NCI-H2029 (cell line): ENCODE measurements around the gene KLRC1.
"Not testable (repeated sequence)": the region's sequence is repeated elsewhere in the genome, so short reads cannot be mapped to it uniquely, and the experiment has no call there.

Source experiments
- DNase-seq: peaks from one replicate; lab custom pipeline; 2025; lab: John Stamatoyannopoulos, UW

KLRC1 gene

GRCh38 chr12:10453156-10453555, at the start of gene KLRC1:
TSS of gene KLRC1 (minus strand) at chr12:10453377. CDS start at chr12:10451156, 2,221 bp downstream.
- DNase-seq: no peak

DNA sequence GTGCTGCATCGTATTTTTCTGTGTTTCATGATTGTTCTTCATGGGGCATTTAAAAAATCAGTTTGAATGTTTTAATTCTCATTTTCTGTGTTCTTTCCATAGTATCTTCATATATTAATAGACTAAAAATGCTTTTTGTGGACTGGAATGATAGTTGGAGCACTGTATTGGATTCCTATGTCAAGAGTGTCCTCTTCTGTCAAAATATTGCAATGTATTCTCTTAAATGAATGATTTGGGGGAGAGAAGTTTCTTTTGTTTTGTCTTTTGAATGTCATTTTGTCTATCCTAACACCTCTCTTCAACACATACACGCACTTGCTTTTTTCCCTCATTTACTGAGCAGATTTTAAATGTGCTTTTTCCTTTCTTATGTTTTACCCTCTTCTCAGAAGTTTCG, 47.9 kb upstream of the KLRC1 start:
- DNase-seq: no peak

GRCh38 chr12:10498042-10498441, 44.9 kb upstream of the KLRC1 start:
- DNase-seq: no peak

DNA sequence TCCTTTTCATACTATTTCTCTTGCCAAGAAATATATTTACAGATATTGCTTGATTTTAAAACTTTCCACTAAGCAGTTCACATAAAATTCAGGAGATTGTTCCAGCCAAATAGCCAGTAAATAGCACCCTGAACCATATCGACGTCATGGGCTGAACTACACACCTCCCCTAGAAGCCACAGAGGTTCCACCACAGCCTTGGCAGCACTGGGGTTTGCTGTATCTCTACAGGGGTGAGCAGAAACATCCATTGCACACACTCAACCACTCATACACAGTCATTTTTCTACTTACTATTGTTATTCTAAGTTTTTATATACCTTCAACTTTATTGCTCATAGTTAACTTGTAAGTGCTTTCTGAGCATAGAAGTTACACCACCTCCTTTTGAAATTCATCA, 44.4 kb upstream of the KLRC1 start:
- no peak for DNase-seq

DNA sequence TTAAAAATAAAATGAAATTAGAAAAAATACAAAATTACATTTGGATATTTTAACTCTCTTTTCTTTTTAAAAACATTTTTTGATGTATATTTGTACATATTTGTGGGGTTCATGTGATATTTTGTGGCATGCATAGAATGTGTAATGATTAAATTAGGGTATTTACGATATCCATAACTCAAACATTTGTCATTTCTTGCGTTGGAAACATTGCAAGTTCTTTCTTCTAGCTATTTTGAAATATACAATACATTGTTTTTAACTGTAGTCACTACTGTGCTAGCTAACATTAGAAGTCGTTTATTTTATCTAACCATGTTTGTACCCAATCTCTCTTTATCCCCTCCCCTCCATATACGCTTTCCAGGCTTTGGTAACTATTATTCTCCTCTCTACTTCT, 38.6 kb upstream of the KLRC1 start:
- DNase-seq: no peak

DNA sequence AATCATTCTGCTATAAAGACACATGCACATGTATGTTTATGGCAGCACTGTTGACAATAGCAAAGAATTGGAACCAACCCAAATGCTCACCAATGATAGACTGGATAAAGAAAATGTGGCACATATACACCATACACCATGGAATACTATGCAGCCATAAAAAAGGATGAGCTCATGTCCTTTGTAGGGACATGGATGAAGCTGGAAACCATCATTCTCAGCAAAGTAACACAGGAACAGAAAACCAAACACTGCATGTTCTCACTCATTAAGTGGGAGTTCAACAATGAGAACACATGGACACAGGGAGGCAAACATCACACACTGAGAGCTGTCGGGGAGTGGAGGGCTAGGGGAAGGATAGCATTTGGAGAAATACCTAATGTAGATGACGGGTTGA, 34.2 kb upstream of the KLRC1 start:
- not testable (repeated sequence) for DNase-seq

- not testable (repeated sequence) for DNase-seq
Observed at GRCh38 chr12:10481901-10482300, 28.7 kb upstream of the KLRC1 start.

- DNase-seq: not testable (repeated sequence)
Observed at GRCh38 chr12:10472808-10473207, 19.6 kb upstream of the KLRC1 start.

- DNase-seq: no peak
Observed at GRCh38 chr12:10469701-10470100, 16.5 kb upstream of the KLRC1 start.

GRCh38 chr12:10466311-10466710, 13.1 kb upstream of the KLRC1 start:
- DNase-seq: no peak

- no peak for DNase-seq
Observed at GRCh38 chr12:10457760-10458159, 4.6 kb upstream of the KLRC1 start.

- no peak for DNase-seq
Observed at GRCh38 chr12:10456856-10457255, 3.7 kb upstream of the KLRC1 start.

DNA sequence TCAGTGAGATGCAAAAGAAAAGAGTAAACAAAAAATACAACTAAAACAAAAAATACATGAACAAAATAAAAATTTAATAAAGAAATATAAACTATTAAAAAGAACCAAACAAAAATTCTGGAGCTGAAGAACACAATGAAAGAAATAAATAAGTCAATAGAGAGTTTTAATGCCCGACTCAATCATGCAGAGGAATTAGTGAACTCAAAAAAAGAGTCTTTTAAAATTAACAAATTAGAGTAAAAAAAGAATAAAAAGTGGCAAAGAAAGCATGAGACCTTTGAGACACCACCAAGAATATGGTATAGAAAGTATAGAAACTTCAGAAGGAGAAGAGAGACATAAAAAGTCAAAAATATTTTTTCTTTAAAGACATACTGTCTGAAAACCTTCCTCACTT, 2.6 kb upstream of the KLRC1 start:
- no peak for DNase-seq

GRCh38 chr12:10454531-10454930, 1.4 kb upstream of the KLRC1 start:
- DNase-seq: no peak

GRCh38 chr12:10448236-10448635, 4.9 kb downstream of the KLRC1 start:
- no peak for DNase-seq

DNA sequence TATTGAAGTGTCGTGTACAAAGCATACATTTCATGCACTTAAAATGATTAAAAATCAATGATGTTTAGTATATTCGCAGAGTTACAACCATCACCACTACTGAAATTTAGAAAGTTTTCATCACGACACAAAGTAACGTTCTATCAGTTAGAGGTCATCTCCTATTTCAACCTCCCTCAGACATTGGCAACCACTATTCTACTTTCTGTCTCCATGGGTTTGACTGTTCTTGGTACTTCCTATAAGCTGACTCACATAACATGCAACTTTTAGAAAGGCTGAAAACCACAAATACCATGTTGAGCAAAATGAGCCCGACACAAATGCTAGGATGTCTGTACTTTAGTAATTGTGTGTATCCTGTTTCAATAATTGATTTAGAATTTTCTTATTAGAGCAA, 7.1 kb downstream of the KLRC1 start:
- not testable (repeated sequence) for DNase-seq

DNA sequence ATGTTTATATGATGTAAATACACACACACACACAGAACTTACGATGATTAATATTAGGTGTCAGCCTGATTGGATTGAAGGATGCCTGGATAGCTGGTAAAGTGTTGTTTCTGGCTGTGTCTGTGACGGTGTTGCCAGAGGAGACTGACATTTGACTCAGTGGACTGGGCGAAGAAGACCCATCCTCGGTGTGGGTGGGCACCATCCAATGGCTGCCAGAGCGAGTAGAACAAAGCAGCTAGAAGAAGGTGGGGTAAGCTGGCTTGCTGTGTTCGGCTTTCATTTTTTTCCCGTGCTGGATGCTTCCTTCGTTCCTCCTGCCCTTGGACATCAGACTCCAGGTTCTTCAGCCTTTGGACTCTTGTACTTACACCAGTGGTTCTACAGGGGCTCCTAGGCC, 12.0 kb downstream of the KLRC1 start:
- not testable (repeated sequence) for DNase-seq

GRCh38 chr12:10439608-10440274, 13.4 kb downstream of the KLRC1 start:
- DNase-seq: peak; percentile 25

DNA sequence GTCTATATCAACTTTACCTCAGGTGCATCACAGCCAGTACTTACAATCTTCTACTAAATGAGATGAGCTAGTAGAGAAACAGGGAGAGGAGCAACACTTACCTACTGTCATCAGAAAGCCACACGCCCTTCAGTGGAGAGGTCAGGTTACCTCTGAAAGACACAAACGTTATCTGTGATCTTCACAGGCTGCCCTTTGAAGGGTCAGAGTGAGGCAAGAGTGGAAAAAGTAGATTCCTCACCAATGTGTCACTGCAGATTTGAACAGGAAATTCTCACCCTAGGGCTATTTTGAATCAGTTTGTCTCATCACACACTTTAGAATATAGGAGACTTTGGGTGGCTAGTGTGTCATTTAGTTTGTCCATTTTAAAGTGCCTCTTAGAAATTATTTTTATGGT, 15.6 kb downstream of the KLRC1 start:
- DNase-seq: not testable (repeated sequence)

- peak; percentile 53 for DNase-seq
Observed at GRCh38 chr12:10435816-10436215, 17.4 kb downstream of the KLRC1 start, which contains the start of gene KLRC2. TSS of gene KLRC2 (minus strand) at chr12:10436010. CDS start at chr12:10435986, 24 bp downstream.

- DNase-seq: not testable (repeated sequence)
Observed at GRCh38 chr12:10430623-10431022, 22.6 kb downstream of the KLRC1 start.

GRCh38 chr12:10425938-10426337, 27.2 kb downstream of the KLRC1 start:
- not testable (repeated sequence) for DNase-seq

DNA sequence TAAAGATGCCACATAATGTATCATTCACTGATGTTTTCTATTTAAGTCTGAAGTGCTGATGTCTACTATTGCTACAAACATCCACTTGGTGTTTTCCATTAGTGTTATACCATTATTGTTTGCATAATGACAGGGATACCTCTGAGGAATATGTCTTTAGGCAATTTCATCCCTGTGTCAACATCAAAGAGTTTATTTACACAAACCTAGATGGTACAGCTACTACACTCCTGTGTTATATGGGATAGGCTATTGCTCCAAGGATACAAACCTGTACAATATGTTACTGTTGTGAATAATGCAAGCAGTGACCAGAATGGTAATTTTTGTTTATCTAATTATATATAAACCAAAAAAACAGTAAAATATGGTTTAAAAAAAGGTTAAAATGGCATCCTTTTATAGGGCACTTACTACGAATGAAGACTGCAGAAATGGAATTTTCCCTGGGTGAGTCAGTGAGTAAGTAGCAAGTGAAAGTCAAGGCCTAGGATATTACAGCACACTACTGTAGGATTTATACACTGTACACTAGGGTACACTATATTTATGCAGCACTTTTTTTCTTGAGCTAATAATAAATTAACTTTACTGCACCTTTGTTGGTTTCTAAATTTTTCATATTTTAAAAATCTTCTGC, 28.8 kb downstream of the KLRC1 start:
- not testable (repeated sequence) for DNase-seq

DNA sequence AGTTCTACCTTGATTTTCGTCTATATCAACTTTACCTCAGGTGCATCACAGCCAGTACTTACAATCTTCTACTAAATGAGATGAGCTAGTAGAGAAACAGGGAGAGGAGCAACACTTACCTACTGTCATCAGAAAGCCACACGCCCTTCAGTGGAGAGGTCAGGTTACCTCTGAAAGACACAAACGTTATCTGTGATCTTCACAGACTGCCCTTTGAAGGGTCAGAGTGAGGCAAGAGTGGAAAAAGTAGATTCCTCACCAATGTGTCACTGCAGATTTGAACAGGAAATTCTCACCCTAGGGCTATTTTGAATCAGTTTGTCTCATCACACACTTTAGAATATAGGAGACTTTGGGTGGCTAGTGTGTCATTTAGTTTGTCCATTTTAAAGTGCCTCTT, 31.0 kb downstream of the KLRC1 start:
- DNase-seq: not testable (repeated sequence)
